ENCODE measurements around the gene SNX27. TPM values are rescaled to one million over a fixed set of nuclear protein-coding genes. Genes with fewer than 3 reads are reported as not detected.

Gene SNX27
- total and polyA plus RNA-seq, 2 donors (not counting 3 experiments of a cell fraction or from before 2014, with no cell fraction given), result 8.1 to 24.9 TPM

DNA sequence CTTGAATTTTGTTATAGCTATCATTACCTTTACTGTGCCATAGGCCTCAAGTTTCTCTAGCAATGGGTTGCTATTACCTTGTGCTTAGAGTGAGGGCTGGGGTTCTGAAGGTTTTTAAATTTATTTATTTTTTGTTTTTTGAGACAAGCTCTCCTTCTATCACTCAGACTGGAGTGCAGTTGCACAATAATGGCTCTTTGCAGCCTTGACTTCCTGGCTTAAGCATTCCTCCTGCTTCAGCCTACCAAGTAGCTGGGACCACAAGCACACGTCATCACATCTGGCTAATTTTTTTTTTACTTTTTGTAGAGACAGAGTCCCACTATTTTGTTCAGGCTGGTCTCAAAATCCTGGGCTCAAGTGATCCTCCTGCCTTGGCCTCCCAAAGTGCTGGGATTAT, 41.5 kb downstream of the SNX27 start:
- TF ChIP-seq GATA2 (IDR thresholded peaks at IDR 0.05; ENCODE audit: insufficient read depth, insufficient read length, low read depth, low read length), result no peak
- TF ChIP-seq, protein P1, sequence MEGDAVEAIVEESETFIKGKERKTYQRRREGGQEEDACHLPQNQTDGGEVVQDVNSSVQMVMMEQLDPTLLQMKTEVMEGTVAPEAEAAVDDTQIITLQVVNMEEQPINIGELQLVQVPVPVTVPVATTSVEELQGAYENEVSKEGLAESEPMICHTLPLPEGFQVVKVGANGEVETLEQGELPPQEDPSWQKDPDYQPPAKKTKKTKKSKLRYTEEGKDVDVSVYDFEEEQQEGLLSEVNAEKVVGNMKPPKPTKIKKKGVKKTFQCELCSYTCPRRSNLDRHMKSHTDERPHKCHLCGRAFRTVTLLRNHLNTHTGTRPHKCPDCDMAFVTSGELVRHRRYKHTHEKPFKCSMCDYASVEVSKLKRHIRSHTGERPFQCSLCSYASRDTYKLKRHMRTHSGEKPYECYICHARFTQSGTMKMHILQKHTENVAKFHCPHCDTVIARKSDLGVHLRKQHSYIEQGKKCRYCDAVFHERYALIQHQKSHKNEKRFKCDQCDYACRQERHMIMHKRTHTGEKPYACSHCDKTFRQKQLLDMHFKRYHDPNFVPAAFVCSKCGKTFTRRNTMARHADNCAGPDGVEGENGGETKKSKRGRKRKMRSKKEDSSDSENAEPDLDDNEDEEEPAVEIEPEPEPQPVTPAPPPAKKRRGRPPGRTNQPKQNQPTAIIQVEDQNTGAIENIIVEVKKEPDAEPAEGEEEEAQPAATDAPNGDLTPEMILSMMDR (IDR thresholded peaks at IDR 0.05; ENCODE audit: extremely low read depth in 1 of 2, insufficient read depth in 1 of 2, low read depth in 1 of 2, low read length in 2 of 2), result no peak
- no peak for TF ChIP-seq FOS (IDR thresholded peaks at IDR 0.05; ENCODE audit: borderline replicate concordance, insufficient read depth, low read length)
- no peak for FAIRE-seq
- ChIA-PET POLR2A (no interaction called here), CTCF (no interaction called here)
- Histone ChIP-seq H3K79me2 (ENCODE audit: control insufficient read depth, insufficient read depth, low read length) (no peaks in the 10 kb centered on the region), H3K9me1 (replicated peaks; ENCODE audit: control insufficient read depth, extremely low read depth, insufficient read depth, low read length) (no peaks in the 10 kb centered on the region), H3K9ac (replicated peaks; ENCODE audit: extremely low read depth, insufficient read depth, low read length) (no peak overlapping the region), H2AFZ (ENCODE audit: low read depth, low read length) (no peak overlapping the region), H3K27ac (ENCODE audit: insufficient read depth, low read depth, low read length) (no peak overlapping the region), H3K36me3 (ENCODE audit: control insufficient read depth in 2 of 2, extremely low read depth in 1 of 2, insufficient read depth in 2 of 2, low read length in 2 of 2) (no peaks in the 10 kb centered on the region), H3K27me3 (ENCODE audit: control insufficient read depth in 2 of 2, insufficient read depth in 2 of 2, low read length in 2 of 2) (no peaks in the 10 kb centered on the region), H3K4me2 (ENCODE audit: insufficient read depth, low read length) (no peak overlapping the region), H3K9me3 (replicated peaks; ENCODE audit: control insufficient read depth, insufficient read depth, low read length) (no peaks in the 10 kb centered on the region), H3K4me3 (replicated peaks in 1 of 3; ENCODE audit: insufficient read depth in 1 of 3, low read depth in 1 of 3, low read length in 3 of 3) (no peak overlapping the region), H3K4me1 (ENCODE audit: control insufficient read depth, extremely low read depth, insufficient read depth, low read length) (no peaks in the 10 kb centered on the region), H4K20me1 (replicated peaks; ENCODE audit: control insufficient read depth, extremely low read depth, insufficient read depth, low read length) (no peaks in the 10 kb centered on the region)
- BruUV-seq (replicated peaks), result no TSS peak
- dilution Hi-C loops (cut with MboI; ENCODE audit: extremely low pct_ligation_motif_present, low sequenced_read_pairs), result no loop called here
- no peak for DNase-seq (ENCODE audit: low read depth, low spot score)
- intact Hi-C loops (cut with micrococcal nuclease), result no loop called here

GRCh38 chr1:151655371-151655770, 43.5 kb downstream of the SNX27 start:
- DNase-seq (ENCODE audit: low read depth, low spot score), result no peak
- Histone ChIP-seq H3K9ac (replicated peaks; ENCODE audit: extremely low read depth, insufficient read depth, low read length) (no peak overlapping the region), H2AFZ (ENCODE audit: low read depth, low read length) (no peak overlapping the region), H3K27ac (ENCODE audit: insufficient read depth, low read depth, low read length) (no peak overlapping the region), H3K9me1 (replicated peaks; ENCODE audit: control insufficient read depth, extremely low read depth, insufficient read depth, low read length) (no peaks in the 10 kb centered on the region), H3K79me2 (ENCODE audit: control insufficient read depth, insufficient read depth, low read length) (no peaks in the 10 kb centered on the region), H3K9me3 (replicated peaks; ENCODE audit: control insufficient read depth, insufficient read depth, low read length) (no peaks in the 10 kb centered on the region), H3K4me2 (ENCODE audit: insufficient read depth, low read length) (no peak overlapping the region), H3K4me1 (ENCODE audit: control insufficient read depth, extremely low read depth, insufficient read depth, low read length) (no peaks in the 10 kb centered on the region), H3K36me3 (ENCODE audit: control insufficient read depth in 2 of 2, extremely low read depth in 1 of 2, insufficient read depth in 2 of 2, low read length in 2 of 2) (peaks cover 0 to 3% of the 10 kb centered on the region in 2 experiments), H3K4me3 (replicated peaks in 1 of 3; ENCODE audit: insufficient read depth in 1 of 3, low read depth in 1 of 3, low read length in 3 of 3) (no peak overlapping the region), H3K27me3 (ENCODE audit: control insufficient read depth in 2 of 2, insufficient read depth in 2 of 2, low read length in 2 of 2) (no peaks in the 10 kb centered on the region), H4K20me1 (replicated peaks; ENCODE audit: control insufficient read depth, extremely low read depth, insufficient read depth, low read length) (no peaks in the 10 kb centered on the region)
- POLR2A ChIA-PET, result no interaction called here
- dilution Hi-C loops (cut with MboI; ENCODE audit: extremely low pct_ligation_motif_present, low sequenced_read_pairs) (no loop called here), intact Hi-C loops (cut with micrococcal nuclease) (no loop called here)
- no TSS peak for BruUV-seq (replicated peaks)
- no peak for TF ChIP-seq POLR2A (IDR thresholded peaks at IDR 0.05; ENCODE audit: low read depth, low read length)
- CTCF ChIA-PET, result interaction anchor here (0.9 to 1.9 kb wide), 2 partner anchors 36 to 38 kb away, joined by 3 to 7 read pairs; no protein-coding TSS in a partner anchor
- FAIRE-seq, result no peak

All from endothelial cell of umbilical vein (primary cell).